Measurements from ENCODE around the gene FGF2. TPM values are rescaled to one million over a fixed set of nuclear protein-coding genes. Genes with fewer than 3 reads are reported as not detected.

FGF2 gene
- total RNA-seq, 4 donors from 2014 or later = 32.5 to 54.7 (median 41.8) TPM

- H3K4me3 ChIP-seq = no peak overlapping the region
- H3K27me3 ChIP-seq = no peaks in the 10 kb centered on the region
- TF ChIP-seq POLR2AphosphoS5 (IDR thresholded peaks at IDR 0.05) = no peak
- TF ChIP-seq POLR2A (IDR thresholded peaks at IDR 0.05) = no peak
- no peak for TF ChIP-seq EP300 (IDR thresholded peaks at IDR 0.05)
- TF ChIP-seq CTCF (IDR thresholded peaks at IDR 0.05) = no peak
- no peaks in the 10 kb centered on the region for H3K9me3 ChIP-seq
- no peak for ATAC-seq
- H3K27ac ChIP-seq = no peak overlapping the region
- WGBS, 2 donors (ENCODE audit: low coverage in 1 of 2) = 91 to 100% methylated on average over 2 of the region's 2 CpGs
- peaks cover 0 to 12% (median 0%) of the 10 kb centered on the region in 3 donors for H3K4me1 ChIP-seq
- no peaks in the 10 kb centered on the region for H3K36me3 ChIP-seq
Measured at GRCh38 chr4:122822466-122822865, 4.2 kb upstream of the FGF2 start.

GRCh38 chr4:122823476-122823875 lies 3.2 kb upstream of the FGF2 start:
- TF ChIP-seq POLR2AphosphoS5 (IDR thresholded peaks at IDR 0.05) = no peak
- TF ChIP-seq POLR2A (IDR thresholded peaks at IDR 0.05) = no peak
- TF ChIP-seq EP300 (IDR thresholded peaks at IDR 0.05) = no peak
- no peak for TF ChIP-seq CTCF (IDR thresholded peaks at IDR 0.05)
- Histone ChIP-seq H3K4me3 (no peak overlapping the region), H3K9me3 (no peaks in the 10 kb centered on the region), H3K27ac (no peak overlapping the region), H3K36me3 (no peaks in the 10 kb centered on the region), H3K4me1 (peaks cover 0 to 22% (median 0%) of the 10 kb centered on the region in 3 donors), H3K27me3 (no peaks in the 10 kb centered on the region)
- 70 to 81% methylated on average over 2 of the region's 2 CpGs for WGBS, 2 donors (ENCODE audit: low coverage in 1 of 2)
- no peak for ATAC-seq

- Histone ChIP-seq H3K27ac (peak overlapping the region in 1 of 4 donors; percentile 11), H3K36me3 (no peaks in the 10 kb centered on the region), H3K9me3 (no peaks in the 10 kb centered on the region), H3K27me3 (no peaks in the 10 kb centered on the region), H3K4me3 (no peak overlapping the region), H3K4me1 (peaks cover 0 to 33% (median 0%) of the 10 kb centered on the region in 3 donors)
- WGBS, 2 donors (ENCODE audit: low coverage in 1 of 2) = 83 to 100% methylated on average over 1 to 2 of the region's 2 CpGs
- ATAC-seq = no peak
- TF ChIP-seq EP300 (IDR thresholded peaks at IDR 0.05) = no peak
- no peak for TF ChIP-seq POLR2A (IDR thresholded peaks at IDR 0.05)
- no peak for TF ChIP-seq CTCF (IDR thresholded peaks at IDR 0.05)
- TF ChIP-seq POLR2AphosphoS5 (IDR thresholded peaks at IDR 0.05) = no peak
Measured at GRCh38 chr4:122824616-122825015, 2.0 kb upstream of the FGF2 start.

GRCh38 chr4:122826079-122826527 lies 528 bp upstream of the FGF2 start:
- no peak for TF ChIP-seq POLR2A (IDR thresholded peaks at IDR 0.05)
- TF ChIP-seq EP300 (IDR thresholded peaks at IDR 0.05) = no peak
- no peak for TF ChIP-seq POLR2AphosphoS5 (IDR thresholded peaks at IDR 0.05)
- TF ChIP-seq CTCF (IDR thresholded peaks at IDR 0.05) = no peak
- H3K27me3 ChIP-seq = no peaks in the 10 kb centered on the region
- H3K27ac ChIP-seq = peak overlapping the region; percentile 89 to 97 (median 94)
- 27 to 38% methylated on average over 8 of the region's 18 CpGs for WGBS, 2 donors (ENCODE audit: low coverage in 1 of 2)
- H3K36me3 ChIP-seq = no peaks in the 10 kb centered on the region
- H3K9me3 ChIP-seq = no peaks in the 10 kb centered on the region
- ATAC-seq = no peak
- peaks cover 4 to 48% (median 7%) of the 10 kb centered on the region in 3 donors for H3K4me1 ChIP-seq
- peak overlapping the region; percentile 86 to 92 for H3K4me3 ChIP-seq

GRCh38 chr4:122827258-122827878 lies 737 bp downstream of the FGF2 start:
- ATAC-seq = peak; percentile 62
- no peaks in the 10 kb centered on the region for H3K9me3 ChIP-seq
- H3K4me3 ChIP-seq = peak overlapping the region; percentile 86 to 92
- peaks cover 8 to 61% (median 15%) of the 10 kb centered on the region in 3 donors for H3K4me1 ChIP-seq
- WGBS, 2 donors (ENCODE audit: low coverage in 1 of 2) = 0% methylated on average over 13 of the region's 57 CpGs
- H3K27ac ChIP-seq = peak overlapping the region; percentile 89 to 97 (median 94)
- no peaks in the 10 kb centered on the region for H3K27me3 ChIP-seq
- no peaks in the 10 kb centered on the region for H3K36me3 ChIP-seq
- TF ChIP-seq POLR2AphosphoS5 (IDR thresholded peaks at IDR 0.05) (peak; percentile 17), POLR2A (IDR thresholded peaks at IDR 0.05) (peak in 1 of 2 donors; percentile 9), CTCF (IDR thresholded peaks at IDR 0.05) (peak in 1 of 4 experiments; percentile 9), EP300 (IDR thresholded peaks at IDR 0.05) (no peak)
